Natural killer cell (primary cell): ENCODE measurements around the gene ARHGDIG. TPM values are rescaled to one million over a fixed set of nuclear protein-coding genes. Genes with fewer than 3 reads are reported as not detected.
A peak's percentile ranks its signal among the peaks of the same experiment; 100 is the strongest.
"Not testable (repeated sequence)": the region's sequence is repeated elsewhere in the genome, so short reads cannot be mapped to it uniquely, and the experiment has no call there.

Source experiments
- ATAC-seq, 3 donors: fragments of 150-1000 bp in 2 of 3; fragments of 200-7000 bp in 1 of 3; cut with Tn5 transposase; 1 replicate in 1 of 3; 2 replicates in 2 of 3; pipeline ENCODE4 v1.10.0; 2021; ENCODE audit warnings: mild to moderate bottlenecking in 2 of 3, moderate library complexity in 2 of 3
- DNase-seq, 2 donors: peaks; one replicate each; pipeline versions ENCODE4 v3.0.0 to v3.0.0-alpha.2; 2013 to 2021; ENCODE audit warnings: mixed read lengths in 1 of 2
- H3K27ac ChIP-seq: one replicate; pipeline ENCODE4 v1.5.1; 2013; ENCODE audit warnings: mild to moderate bottlenecking, low read length
- H3K27me3 ChIP-seq: one replicate; pipeline ENCODE4 v1.6.1; 2013; ENCODE audit warnings: low read length; ENCODE audit not compliant: control insufficient read depth, insufficient read depth
- H3K36me3 ChIP-seq: one replicate; pipeline ENCODE4 v1.6.1; 2013; ENCODE audit warnings: low read length; ENCODE audit not compliant: control insufficient read depth, insufficient read depth
- H3K4me1 ChIP-seq: one replicate; pipeline ENCODE4 v1.6.1; 2013; ENCODE audit warnings: low read length; ENCODE audit not compliant: control insufficient read depth, insufficient read depth
- H3K4me3 ChIP-seq: one replicate; pipeline ENCODE4 v1.5.1; 2013; ENCODE audit warnings: low read length
- H3K9me3 ChIP-seq: one replicate; pipeline ENCODE4 v1.6.1; 2013; ENCODE audit warnings: low read length; ENCODE audit not compliant: control insufficient read depth, insufficient read depth
- H3K27ac Mint-ChIP-seq, 2 donors: one replicate each; pipeline ENCODE4 v1.8.0; 2022; ENCODE audit warnings: mild to moderate bottlenecking in 2 of 2, mixed read lengths in 2 of 2, moderate library complexity in 1 of 2
- H3K27me3 Mint-ChIP-seq, 2 donors: one replicate each; pipeline ENCODE4 v1.8.0; 2022; ENCODE audit warnings: low read depth in 2 of 2, mixed read lengths in 2 of 2
- H3K36me3 Mint-ChIP-seq: one replicate; pipeline ENCODE4 v1.8.0; 2022; ENCODE audit warnings: mixed read lengths
- H3K4me1 Mint-ChIP-seq, 2 donors: one replicate each; pipeline ENCODE4 v1.8.0; 2022; ENCODE audit warnings: mixed read lengths in 2 of 2
- H3K4me3 Mint-ChIP-seq: one replicate; pipeline ENCODE4 v1.8.0; 2022; ENCODE audit warnings: mild to moderate bottlenecking, moderate library complexity, mixed read lengths
- H3K9me3 Mint-ChIP-seq, 2 donors: one replicate each; pipeline ENCODE4 v1.8.0; 2022; ENCODE audit warnings: mixed read lengths in 2 of 2
- CTCF ChIP-seq: fragments of 200-600 bp; IDR thresholded peaks from one replicate; pipeline ENCODE4 v1.8.0; 2022; ENCODE audit warnings: antibody characterized with exemption
- WGBS: methylation state at CpG from one replicate; pipeline ENCODE4 v1.1.7; 2013; ENCODE audit warnings: missing lambda C conversion rate; ENCODE audit not compliant: insufficient coverage; 5-methylcytosine and 5-hydroxymethylcytosine counted together
- intact Hi-C: fragments of 100-400 bp; cut with micrococcal nuclease; formaldehyde crosslinking; loops from one replicate; pipeline ENCODE4 v1.14.2; 2022
- total RNA-seq, 4 donors: library from RNA; stranded (reverse); fragments of 120-200 nt in 1 of 4; gene quantifications; one replicate each; pipeline versions ENCODE4 v1.2.3 to v1.2.4, GENCODE V29; 2013 to 2022

The ARHGDIG gene
- total RNA-seq, 3 donors from 2014 or later (not counting 1 experiment from before 2014, with no cell fraction given), result 0.49 to 1.4 TPM; not detected in 1

GRCh38 chr16:324451-325334 is 44.3 kb downstream of the ARHGDIG start:
- intact Hi-C loops, result no loop called here
- Histone ChIP-seq H3K4me1 (peaks cover 91% of the 10 kb centered on the region), H3K27ac (peak overlapping the region; percentile 83), H3K4me3 (peak overlapping the region; percentile 29), H3K27me3 (no peaks in the 10 kb centered on the region), H3K9me3 (no peaks in the 10 kb centered on the region), H3K36me3 (peaks cover 3% of the 10 kb centered on the region)
- no peak for TF ChIP-seq CTCF
- ATAC-seq, result peak; percentile 31 to 72 (median 58)
- peak overlapping the region; percentile 92 to 96 for H3K27ac Mint-ChIP-seq
- no peaks in the 10 kb centered on the region for H3K9me3 Mint-ChIP-seq
- 6% methylated on average over 55 of the region's 55 CpGs for WGBS
- no peaks in the 10 kb centered on the region for H3K27me3 Mint-ChIP-seq
- H3K4me1 Mint-ChIP-seq, result peaks cover 62 to 67% of the 10 kb centered on the region in 2 donors
- H3K4me3 Mint-ChIP-seq, result peak overlapping the region; percentile 79
- DNase-seq, result peak; percentile 82 to 92
- H3K36me3 Mint-ChIP-seq, result no peaks in the 10 kb centered on the region

GRCh38 chr16:325375-326145 is 45.2 kb downstream of the ARHGDIG start:
- no peaks in the 10 kb centered on the region for H3K36me3 Mint-ChIP-seq

GRCh38 chr16:330741-331140 is 50.4 kb downstream of the ARHGDIG start:
- no peaks in the 10 kb centered on the region for H3K36me3 Mint-ChIP-seq
- no peaks in the 10 kb centered on the region for H3K9me3 Mint-ChIP-seq
- ATAC-seq (no peak), DNase-seq (no peak)
- H3K36me3 ChIP-seq, result no peaks in the 10 kb centered on the region
- H3K27ac ChIP-seq, result no peak overlapping the region
- intact Hi-C loops, result no loop called here
- 72% methylated on average over 2 of the region's 2 CpGs for WGBS
- peaks cover 60 to 64% of the 10 kb centered on the region in 2 donors for H3K4me1 Mint-ChIP-seq
- H3K4me3 ChIP-seq, result no peak overlapping the region
- no peaks in the 10 kb centered on the region for H3K9me3 ChIP-seq
- H3K27me3 ChIP-seq, result no peaks in the 10 kb centered on the region
- H3K27ac Mint-ChIP-seq, result peak overlapping the region; percentile 68 to 83
- peaks cover 72% of the 10 kb centered on the region for H3K4me1 ChIP-seq
- H3K27me3 Mint-ChIP-seq, result no peaks in the 10 kb centered on the region
- no peak for TF ChIP-seq CTCF
- peak overlapping the region; percentile 77 for H3K4me3 Mint-ChIP-seq

More at GRCh38 chr16:325375-326145, 45.2 kb downstream of the ARHGDIG start:
- Mint-ChIP-seq H3K4me3 (peak overlapping the region; percentile 79), H3K9me3 (no peaks in the 10 kb centered on the region), H3K27ac (peak overlapping the region; percentile 92 to 96), H3K4me1 (peaks cover 62 to 67% of the 10 kb centered on the region in 2 donors), H3K27me3 (no peaks in the 10 kb centered on the region)
- ATAC-seq (no peak), DNase-seq (peak; percentile 40 to 47)
- 47% methylated on average over 26 of the region's 28 CpGs for WGBS
- H3K27me3 ChIP-seq, result no peaks in the 10 kb centered on the region
- no peaks in the 10 kb centered on the region for H3K36me3 ChIP-seq
- no peak for TF ChIP-seq CTCF
- no peak overlapping the region for H3K4me3 ChIP-seq
- H3K9me3 ChIP-seq, result no peaks in the 10 kb centered on the region
- intact Hi-C loops, result no loop called here
- peak overlapping the region; percentile 83 for H3K27ac ChIP-seq
- H3K4me1 ChIP-seq, result peaks cover 90% of the 10 kb centered on the region

GRCh38 chr16:331181-331814 is 50.9 kb downstream of the ARHGDIG start:
- H3K27me3 ChIP-seq, ATAC-seq, intact Hi-C loops, H3K9me3 Mint-ChIP-seq, H3K36me3 ChIP-seq, DNase-seq, H3K9me3 ChIP-seq, H3K4me3 ChIP-seq, H3K27me3 Mint-ChIP-seq, H3K36me3 Mint-ChIP-seq: not testable (repeated sequence)
- Histone ChIP-seq H3K27ac (peak overlapping the region; percentile 41), H3K4me1 (peaks cover 72% of the 10 kb centered on the region)
- peaks cover 62 to 68% of the 10 kb centered on the region in 2 donors for H3K4me1 Mint-ChIP-seq
- peak overlapping the region; percentile 77 for H3K4me3 Mint-ChIP-seq
- WGBS, result 84% methylated on average over 5 of the region's 6 CpGs
- H3K27ac Mint-ChIP-seq, result peak overlapping the region; percentile 68 to 83
